GM12878 (cell line): Measurements from ENCODE around the gene C1QTNF9. TPM values are rescaled to one million over a fixed set of nuclear protein-coding genes. Genes with fewer than 3 reads are reported as not detected.

Experiments used
- ATAC-seq: fragments of 200-7000 bp; cut with Tn5 transposase; 3 replicates; pipeline ENCODE4 v1.9.1; 2020; ENCODE audit warnings: mild to moderate bottlenecking, moderate library complexity
- BruUV-seq: library from RNA; stranded (reverse); fragments of 400-500 nt; replicated peaks from 2 replicates; lab custom pipeline; 2021; lab: Mats Ljungman, UMichigan
- CTCF ChIA-PET: fragments of 300-600 bp; sonication (Branson Sonifier 250); formaldehyde crosslinking; extraction: SDS; loops from one replicate; lab custom pipeline; 2021; ENCODE audit warnings: inconsistent platforms; lab: Yijun Ruan, JAX
- POLR2A ChIA-PET: fragments of 350-600 bp; formaldehyde crosslinking; extraction: SDS; loops from one replicate; lab custom pipeline; 2021; ENCODE audit warnings: inconsistent platforms; lab: Charles Lee
- RAD21 ChIA-PET: fragments of 300-600 bp; sonication (Branson Sonifier 250); formaldehyde crosslinking; loops from one replicate; lab custom pipeline; 2023; ENCODE audit warnings: antibody characterized with exemption; ENCODE audit not compliant: unreplicated experiment; lab: Charles Lee
- SMC1A ChIA-PET: fragments of 300-600 bp; sonication (Branson Sonifier 250); formaldehyde crosslinking; loops from one replicate; lab custom pipeline; 2023; ENCODE audit not compliant: unreplicated experiment, uncharacterized antibody; lab: Charles Lee
- DNase-seq: peaks from one replicate; pipeline ENCODE4 v3.0.0-alpha.2; 2011; ENCODE audit warnings: low read depth, low spot score
- FAIRE-seq: peaks from 3 replicates; lab custom pipeline; 2011; peaks lifted over from hg19 to GRCh38; lab: Jason Lieb, UNC
- H2AFZ ChIP-seq: 2 replicates; pipeline ENCODE4 v1.6.0; 2011; ENCODE audit warnings: low read depth, low read length, control low read depth; ENCODE audit not compliant: control insufficient read depth
- H3K27ac ChIP-seq: 2 replicates; pipeline ENCODE4 v1.5.1; 2011; ENCODE audit warnings: control low read depth; ENCODE audit not compliant: control insufficient read depth, insufficient read depth
- H3K27me3 ChIP-seq, 2 experiments: replicated peaks in 1 of 2; 2 replicates each; pipeline versions ENCODE4 v1.6.0 to v1.6.1; 2011; ENCODE audit warnings: low read length in 1 of 2; ENCODE audit not compliant: control insufficient read depth in 2 of 2, insufficient read depth in 2 of 2
- H3K36me3 ChIP-seq, 2 experiments: 2 replicates each; pipeline ENCODE4 v1.5.1; 2011; ENCODE audit warnings: low read length in 1 of 2; ENCODE audit not compliant: control insufficient read depth in 2 of 2, insufficient read depth in 2 of 2
- H3K4me1 ChIP-seq: 2 replicates; pipeline ENCODE4 v1.6.1; 2011; ENCODE audit warnings: mild to moderate bottlenecking, low read length, moderate library complexity, mixed read lengths; ENCODE audit not compliant: control insufficient read depth, insufficient read depth
- H3K4me2 ChIP-seq: 2 replicates; pipeline ENCODE4 v1.6.0; 2011; ENCODE audit warnings: control low read depth; ENCODE audit not compliant: control insufficient read depth, insufficient read depth
- H3K4me3 ChIP-seq: fragments of 200-600 bp; sonication (generic); 2 replicates; pipeline ENCODE4 v1.5.1; 2016
- H3K79me2 ChIP-seq: 2 replicates; pipeline ENCODE4 v1.6.0; 2011; ENCODE audit warnings: low read length; ENCODE audit not compliant: control insufficient read depth, insufficient read depth
- H3K9ac ChIP-seq: 2 replicates; pipeline ENCODE4 v1.8.0; 2011; ENCODE audit warnings: low read length, control low read depth, mixed read lengths; ENCODE audit not compliant: control insufficient read depth, insufficient read depth
- H3K9me3 ChIP-seq: replicated peaks from 3 replicates; pipeline ENCODE4 v1.5.1; 2011; ENCODE audit warnings: mild to moderate bottlenecking, low read length; ENCODE audit not compliant: control insufficient read depth, insufficient read depth
- H4K20me1 ChIP-seq: 2 replicates; pipeline ENCODE4 v1.6.0; 2011; ENCODE audit not compliant: control insufficient read depth, insufficient read depth
- CHD1 ChIP-seq: IDR thresholded peaks from 2 replicates; pipeline ENCODE4 v1.6.1; 2012; ENCODE audit warnings: low read depth, low read length, improper control_type of control experiment
- EP300 ChIP-seq, 2 experiments: fragments of 150-350 bp in 1 of 2; IDR thresholded peaks; 2 replicates each; pipeline ENCODE4 v1.6.1; 2011 to 2012; ENCODE audit warnings: low read depth in 2 of 2, low read length in 2 of 2, borderline replicate concordance in 1 of 2, improper control_type of control experiment in 1 of 2, inconsistent platforms in 1 of 2; ENCODE audit not compliant: control insufficient read depth in 1 of 2
- HDGF ChIP-seq: fragments of 450-650 bp; IDR thresholded peaks from 2 replicates; pipeline ENCODE4 v1.6.1; 2016; ENCODE audit warnings: antibody characterized with exemption
- MTA2 ChIP-seq: fragments of 450-650 bp; IDR thresholded peaks from 2 replicates; pipeline ENCODE4 v1.6.1; 2016; ENCODE audit warnings: low read depth, mild to moderate bottlenecking, moderate library complexity
- MYC ChIP-seq: IDR thresholded peaks from 2 replicates; pipeline ENCODE4 v1.6.1; 2011; ENCODE audit warnings: mild to moderate bottlenecking, low read length, moderate library complexity, inconsistent platforms; ENCODE audit not compliant: insufficient read depth, insufficient replicate concordance, insufficient read length, severe bottlenecking
- NFYA ChIP-seq: IDR thresholded peaks from 2 replicates; pipeline ENCODE4 v1.6.1; 2011; ENCODE audit warnings: low read depth, mild to moderate bottlenecking, low read length, improper control_type of control experiment, borderline replicate concordance
- RUNX3 ChIP-seq: IDR thresholded peaks from 2 replicates; pipeline ENCODE4 v1.6.1; 2012; ENCODE audit warnings: low read length, inconsistent platforms
- SKIL ChIP-seq: fragments of 450-650 bp; IDR thresholded peaks from 2 replicates; pipeline ENCODE4 v1.6.1; 2017; ENCODE audit warnings: mild to moderate bottlenecking, low read depth, inconsistent platforms; ENCODE audit not compliant: poor library complexity, severe bottlenecking
- SMAD1 ChIP-seq: fragments of 450-650 bp; IDR thresholded peaks from 2 replicates; pipeline ENCODE4 v1.6.1; 2018; ENCODE audit warnings: mild to moderate bottlenecking, low read depth; ENCODE audit not compliant: partially characterized antibody
- SMC3 ChIP-seq: IDR thresholded peaks from 2 replicates; pipeline ENCODE4 v1.6.1; 2011; ENCODE audit warnings: low read length, improper control_type of control experiment, borderline replicate concordance
- SPI1 ChIP-seq: IDR thresholded peaks from 2 replicates; pipeline ENCODE4 v1.6.1; 2011; ENCODE audit warnings: low read depth, mild to moderate bottlenecking, low read length, moderate library complexity, borderline replicate concordance; ENCODE audit not compliant: insufficient read depth
- STAT3 ChIP-seq: IDR thresholded peaks from 2 replicates; pipeline ENCODE4 v1.6.1; 2011; ENCODE audit warnings: low read depth, low read length, improper control_type of control experiment
- SUPT20H ChIP-seq: IDR thresholded peaks from 2 replicates; pipeline ENCODE4 v1.6.1; 2011; ENCODE audit warnings: low read depth, mild to moderate bottlenecking, low read length, moderate library complexity, borderline replicate concordance; ENCODE audit not compliant: control insufficient read depth
- ZNF207 ChIP-seq: fragments of 450-650 bp; IDR thresholded peaks from 2 replicates; pipeline ENCODE4 v1.6.1; 2014; ENCODE audit warnings: antibody characterized with exemption, mild to moderate bottlenecking, borderline replicate concordance
- ZNF24 ChIP-seq: fragments of 450-650 bp; IDR thresholded peaks from 2 replicates; pipeline ENCODE4 v1.6.1; 2017; ENCODE audit warnings: antibody characterized with exemption, mild to moderate bottlenecking
- ZNF592 ChIP-seq: fragments of 450-650 bp; IDR thresholded peaks from 2 replicates; pipeline ENCODE4 v1.6.1; 2017; ENCODE audit warnings: mild to moderate bottlenecking, moderate library complexity
- WGBS: methylation state at CpG from one replicate; pipeline ENCODE4 v1.1.6; 2016; ENCODE audit warnings: low lambda C conversion rate; ENCODE audit not compliant: insufficient replicate concordance, insufficient coverage; ENCODE audit errors: missing lambda C conversion rate; 5-methylcytosine and 5-hydroxymethylcytosine counted together
- in situ Hi-C: fragments of 300-500 bp; cut with MboI; formaldehyde crosslinking; loops from 9 replicates; pipeline ENCODE4 v1.14.3; 2018; ENCODE audit warnings: mixed read lengths
- intact Hi-C: fragments of 100-400 bp; cut with micrococcal nuclease; formaldehyde crosslinking; loops from one replicate; pipeline ENCODE4 v1.14.2; 2022; ENCODE audit not compliant: unreplicated experiment
- polyA plus RNA-seq, 11 experiments: library from polyadenylated mRNA; depleted of rRNA in 4 of 11; unstranded in 6 of 11; stranded (reverse) in 5 of 11; fragments of >200 nt; fragmentation: Nextera tagmentation in 4 of 11; fragmentation: Illumina TruSeq in 1 of 11; extraction: Ambion mirVana in 4 of 11; extraction: Trizol in 1 of 11; gene quantifications; 1 replicate in 1 of 11; 2 replicates in 10 of 11; pipeline versions ENCODE4 v1.2.1 to v1.2.3, GENCODE V29; 2011 to 2016; ENCODE audit warnings: inconsistent platforms in 2 of 11, missing spikeins in 2 of 11, low read depth in 1 of 11
- total RNA-seq, 4 experiments: library from RNA; depleted of rRNA in 3 of 4; stranded (reverse); fragments of >200 nt in 3 of 4; fragmentation: Illumina TruSeq in 1 of 4; extraction: Trizol in 1 of 4; gene quantifications; 2 replicates each; pipeline versions ENCODE4 v1.2.1 to v1.2.3, GENCODE V29; 2013 to 2021

The C1QTNF9 gene
- total and polyA plus RNA-seq, 10 of the 15 experiments (the other 5 are each of a cell fraction or from before 2014, with no cell fraction given), result not detected

- Histone ChIP-seq H3K27ac (no peak overlapping the region), H3K9me3 (no peaks in the 10 kb centered on the region), H2AFZ (no peak overlapping the region), H3K4me3 (no peak overlapping the region), H3K4me2 (no peak overlapping the region), H3K4me1 (peaks cover 32% of the 10 kb centered on the region), H4K20me1 (no peaks in the 10 kb centered on the region), H3K27me3 (no peaks in the 10 kb centered on the region), H3K79me2 (peaks cover 23% of the 10 kb centered on the region), H3K9ac (no peak overlapping the region), H3K36me3 (no peaks in the 10 kb centered on the region; a peak in 1 of 4 replicates)
- intact Hi-C loops (no loop called here), in situ Hi-C loops (no loop called here)
- TF ChIP-seq SMAD1, result no peak
- no peak for TF ChIP-seq HDGF
- TF ChIP-seq CHD1, result no peak
- TF ChIP-seq SPI1, result no peak
- TF ChIP-seq ZNF207, result no peak
- no peak for TF ChIP-seq MYC
- no peak for TF ChIP-seq SMC3
- no peak for TF ChIP-seq ZNF24
- TF ChIP-seq MTA2, result no peak
- TF ChIP-seq EP300 (IDR thresholded peaks at IDR 0.05; ENCODE audit: borderline replicate concordance in 1 of 2, control insufficient read depth in 1 of 2, low read depth in 2 of 2, low read length in 2 of 2), result no peak
- no peak for TF ChIP-seq STAT3
- TF ChIP-seq NFYA, result no peak
- no peak for TF ChIP-seq ZNF592
- TF ChIP-seq SUPT20H, result no peak
- TF ChIP-seq SKIL, result no peak
- TF ChIP-seq RUNX3, result no peak
- ChIA-PET CTCF (interaction anchor here (1.1 to 1.2 kb wide), 2 partner anchors 18 to 49 kb away, joined by 3 read pairs; no protein-coding TSS in a partner anchor), SMC1A (interaction anchor here (1.6 kb wide), 1 partner anchor 15 kb away, joined by 4 read pairs; no protein-coding TSS in a partner anchor), RAD21 (interaction anchor here (0.7 to 1.8 kb wide), 4 partner anchors 9 to 104 kb away, joined by 3 to 6 read pairs (median 4); no protein-coding TSS in a partner anchor), POLR2A (interaction anchor here (0.7 kb wide), 1 partner anchor 14 kb away, joined by 3 read pairs; no protein-coding TSS in a partner anchor)
- ATAC-seq, result no peak
- BruUV-seq, result no TSS peak
- DNase-seq, result no peak
- FAIRE-seq, result no peak
- 87% methylated on average over 8 of the region's 8 CpGs for WGBS
Measured at GRCh38 chr13:24279327-24280110, 29.9 kb upstream of the C1QTNF9 start.
